GM12878 (cell line): ENCODE data around the gene FRK. TPM values are rescaled to one million over a fixed set of nuclear protein-coding genes. Genes with fewer than 3 reads are reported as not detected.

Experiments used
- ATAC-seq: fragments of 200-7000 bp; cut with Tn5 transposase; 3 replicates; pipeline ENCODE4 v1.9.1; 2020; ENCODE audit warnings: mild to moderate bottlenecking, moderate library complexity
- BruUV-seq: library from RNA; stranded (reverse); fragments of 400-500 nt; replicated peaks from 2 replicates; lab custom pipeline; 2021; lab: Mats Ljungman, UMichigan
- CTCF ChIA-PET: fragments of 300-600 bp; sonication (Branson Sonifier 250); formaldehyde crosslinking; extraction: SDS; loops from one replicate; lab custom pipeline; 2021; ENCODE audit warnings: inconsistent platforms; lab: Yijun Ruan, JAX
- POLR2A ChIA-PET: fragments of 350-600 bp; formaldehyde crosslinking; extraction: SDS; loops from one replicate; lab custom pipeline; 2021; ENCODE audit warnings: inconsistent platforms; lab: Charles Lee
- RAD21 ChIA-PET: fragments of 300-600 bp; sonication (Branson Sonifier 250); formaldehyde crosslinking; loops from one replicate; lab custom pipeline; 2023; ENCODE audit warnings: antibody characterized with exemption; ENCODE audit not compliant: unreplicated experiment; lab: Charles Lee
- SMC1A ChIA-PET: fragments of 300-600 bp; sonication (Branson Sonifier 250); formaldehyde crosslinking; loops from one replicate; lab custom pipeline; 2023; ENCODE audit not compliant: unreplicated experiment, uncharacterized antibody; lab: Charles Lee
- DNase-seq: peaks from one replicate; pipeline ENCODE4 v3.0.0-alpha.2; 2011; ENCODE audit warnings: low read depth, low spot score
- FAIRE-seq: peaks from 3 replicates; lab custom pipeline; 2011; peaks lifted over from hg19 to GRCh38; lab: Jason Lieb, UNC
- H2AFZ ChIP-seq: 2 replicates; pipeline ENCODE4 v1.6.0; 2011; ENCODE audit warnings: low read depth, low read length, control low read depth; ENCODE audit not compliant: control insufficient read depth
- H3K27ac ChIP-seq: 2 replicates; pipeline ENCODE4 v1.5.1; 2011; ENCODE audit warnings: control low read depth; ENCODE audit not compliant: control insufficient read depth, insufficient read depth
- H3K27me3 ChIP-seq, 2 experiments: replicated peaks in 1 of 2; 2 replicates each; pipeline versions ENCODE4 v1.6.0 to v1.6.1; 2011; ENCODE audit warnings: low read length in 1 of 2; ENCODE audit not compliant: control insufficient read depth in 2 of 2, insufficient read depth in 2 of 2
- H3K36me3 ChIP-seq, 2 experiments: 2 replicates each; pipeline ENCODE4 v1.5.1; 2011; ENCODE audit warnings: low read length in 1 of 2; ENCODE audit not compliant: control insufficient read depth in 2 of 2, insufficient read depth in 2 of 2
- H3K4me1 ChIP-seq: 2 replicates; pipeline ENCODE4 v1.6.1; 2011; ENCODE audit warnings: mild to moderate bottlenecking, low read length, moderate library complexity, mixed read lengths; ENCODE audit not compliant: control insufficient read depth, insufficient read depth
- H3K4me2 ChIP-seq: 2 replicates; pipeline ENCODE4 v1.6.0; 2011; ENCODE audit warnings: control low read depth; ENCODE audit not compliant: control insufficient read depth, insufficient read depth
- H3K4me3 ChIP-seq: fragments of 200-600 bp; sonication (generic); 2 replicates; pipeline ENCODE4 v1.5.1; 2016
- H3K79me2 ChIP-seq: 2 replicates; pipeline ENCODE4 v1.6.0; 2011; ENCODE audit warnings: low read length; ENCODE audit not compliant: control insufficient read depth, insufficient read depth
- H3K9ac ChIP-seq: 2 replicates; pipeline ENCODE4 v1.8.0; 2011; ENCODE audit warnings: low read length, control low read depth, mixed read lengths; ENCODE audit not compliant: control insufficient read depth, insufficient read depth
- H3K9me3 ChIP-seq: replicated peaks from 3 replicates; pipeline ENCODE4 v1.5.1; 2011; ENCODE audit warnings: mild to moderate bottlenecking, low read length; ENCODE audit not compliant: control insufficient read depth, insufficient read depth
- H4K20me1 ChIP-seq: 2 replicates; pipeline ENCODE4 v1.6.0; 2011; ENCODE audit not compliant: control insufficient read depth, insufficient read depth
- ATF7 ChIP-seq: fragments of 450-650 bp; IDR thresholded peaks from 2 replicates; pipeline ENCODE4 v1.6.1; 2016; ENCODE audit warnings: low read depth, mild to moderate bottlenecking
- BMI1 ChIP-seq: fragments of 450-650 bp; IDR thresholded peaks from 2 replicates; pipeline ENCODE4 v1.6.1; 2016; ENCODE audit warnings: mild to moderate bottlenecking, moderate library complexity, borderline replicate concordance
- CTCF ChIP-seq, 3 experiments: IDR thresholded peaks in 2 of 3; conservative IDR thresholded peaks in 1 of 3; 2 replicates each; pipeline ENCODE4 v1.5.1; 2011; ENCODE audit warnings: low read depth in 3 of 3, low read length in 3 of 3, mild to moderate bottlenecking in 3 of 3, control low read depth in 2 of 3, moderate library complexity in 2 of 3, inconsistent platforms in 1 of 3, mixed read lengths in 1 of 3; ENCODE audit not compliant: control insufficient read depth in 2 of 3, insufficient read depth in 1 of 3; ENCODE audit errors: extremely low read depth in 1 of 3
- E2F4 ChIP-seq: IDR thresholded peaks from 2 replicates; pipeline ENCODE4 v1.6.1; 2012; ENCODE audit warnings: low read depth, low read length, improper control_type of control experiment
- EP300 ChIP-seq, 2 experiments: fragments of 150-350 bp in 1 of 2; IDR thresholded peaks; 2 replicates each; pipeline ENCODE4 v1.6.1; 2011 to 2012; ENCODE audit warnings: low read depth in 2 of 2, low read length in 2 of 2, borderline replicate concordance in 1 of 2, improper control_type of control experiment in 1 of 2, inconsistent platforms in 1 of 2; ENCODE audit not compliant: control insufficient read depth in 1 of 2
- NBN ChIP-seq: fragments of 450-650 bp; IDR thresholded peaks from 2 replicates; pipeline ENCODE4 v1.6.1; 2016
- NFYB ChIP-seq: IDR thresholded peaks from 2 replicates; pipeline ENCODE4 v1.6.1; 2011; ENCODE audit warnings: low read depth, mild to moderate bottlenecking, low read length, improper control_type of control experiment, moderate library complexity; ENCODE audit not compliant: insufficient read depth
- PAX8 ChIP-seq: fragments of 450-650 bp; IDR thresholded peaks from 2 replicates; pipeline ENCODE4 v1.6.1; 2017; ENCODE audit warnings: mild to moderate bottlenecking, moderate library complexity
- PKNOX1 ChIP-seq: fragments of 450-650 bp; IDR thresholded peaks from 2 replicates; pipeline ENCODE4 v1.6.1; 2016; ENCODE audit warnings: mild to moderate bottlenecking
- POLR2AphosphoS5 ChIP-seq: IDR thresholded peaks from 2 replicates; pipeline ENCODE4 v1.6.1; 2011; ENCODE audit warnings: mild to moderate bottlenecking, low read length, inconsistent platforms
- RAD21 ChIP-seq: IDR thresholded peaks from 2 replicates; pipeline ENCODE4 v1.6.1; 2011; ENCODE audit warnings: mild to moderate bottlenecking, low read depth, low read length, moderate library complexity; ENCODE audit not compliant: insufficient read depth
- RUNX3 ChIP-seq: IDR thresholded peaks from 2 replicates; pipeline ENCODE4 v1.6.1; 2012; ENCODE audit warnings: low read length, inconsistent platforms
- SP1 ChIP-seq: IDR thresholded peaks from one replicate; pipeline ENCODE4 v1.6.1; 2011; ENCODE audit warnings: low read depth, low read length
- SREBF2 ChIP-seq: IDR thresholded peaks from 2 replicates; pipeline ENCODE4 v1.6.1; 2012; ENCODE audit warnings: mild to moderate bottlenecking, low read length
- SUPT20H ChIP-seq: IDR thresholded peaks from 2 replicates; pipeline ENCODE4 v1.6.1; 2011; ENCODE audit warnings: low read depth, mild to moderate bottlenecking, low read length, moderate library complexity, borderline replicate concordance; ENCODE audit not compliant: control insufficient read depth
- TCF3 ChIP-seq: IDR thresholded peaks from 2 replicates; pipeline ENCODE4 v1.6.1; 2012; ENCODE audit warnings: low read depth, mild to moderate bottlenecking, low read length, borderline replicate concordance; ENCODE audit not compliant: insufficient read depth
- TCF7 ChIP-seq: IDR thresholded peaks from 2 replicates; pipeline ENCODE4 v1.6.1; 2014; ENCODE audit warnings: antibody characterized with exemption, borderline replicate concordance
- ZBED1 ChIP-seq: IDR thresholded peaks from 2 replicates; pipeline ENCODE4 v1.6.1; 2016; ENCODE audit warnings: borderline replicate concordance
- ZNF207 ChIP-seq: fragments of 450-650 bp; IDR thresholded peaks from 2 replicates; pipeline ENCODE4 v1.6.1; 2014; ENCODE audit warnings: antibody characterized with exemption, mild to moderate bottlenecking, borderline replicate concordance
- ZNF384 ChIP-seq: IDR thresholded peaks from 2 replicates; pipeline ENCODE4 v1.6.1; 2012; ENCODE audit warnings: low read depth, mild to moderate bottlenecking, low read length, improper control_type of control experiment, borderline replicate concordance
- WGBS: methylation state at CpG from one replicate; pipeline ENCODE4 v1.1.6; 2016; ENCODE audit warnings: low lambda C conversion rate; ENCODE audit not compliant: insufficient replicate concordance, insufficient coverage; ENCODE audit errors: missing lambda C conversion rate; 5-methylcytosine and 5-hydroxymethylcytosine counted together
- in situ Hi-C: fragments of 300-500 bp; cut with MboI; formaldehyde crosslinking; loops from 9 replicates; pipeline ENCODE4 v1.14.3; 2018; ENCODE audit warnings: mixed read lengths
- intact Hi-C: fragments of 100-400 bp; cut with micrococcal nuclease; formaldehyde crosslinking; loops from one replicate; pipeline ENCODE4 v1.14.2; 2022; ENCODE audit not compliant: unreplicated experiment
- polyA plus RNA-seq, 11 experiments: library from polyadenylated mRNA; depleted of rRNA in 4 of 11; unstranded in 6 of 11; stranded (reverse) in 5 of 11; fragments of >200 nt; fragmentation: Nextera tagmentation in 4 of 11; fragmentation: Illumina TruSeq in 1 of 11; extraction: Ambion mirVana in 4 of 11; extraction: Trizol in 1 of 11; gene quantifications; 1 replicate in 1 of 11; 2 replicates in 10 of 11; pipeline versions ENCODE4 v1.2.1 to v1.2.3, GENCODE V29; 2011 to 2016; ENCODE audit warnings: inconsistent platforms in 2 of 11, missing spikeins in 2 of 11, low read depth in 1 of 11
- total RNA-seq, 4 experiments: library from RNA; depleted of rRNA in 3 of 4; stranded (reverse); fragments of >200 nt in 3 of 4; fragmentation: Illumina TruSeq in 1 of 4; extraction: Trizol in 1 of 4; gene quantifications; 2 replicates each; pipeline versions ENCODE4 v1.2.1 to v1.2.3, GENCODE V29; 2013 to 2021

FRK gene
- total and polyA plus RNA-seq, 10 of the 15 experiments (the other 5 are each of a cell fraction or from before 2014, with no cell fraction given), result 0.29 to 2.4 (median 1.2) TPM

- no peak for TF ChIP-seq ZBED1
These were observed 78.2 kb downstream of the FRK start (continued) for GRCh38 chr6:115982453-115982852.

- 4% methylated on average over 2 of the region's 2 CpGs for WGBS
- SMC1A ChIA-PET, result interaction anchor here (1.0 to 1.3 kb wide), 2 partner anchors 9 to 26 kb away, joined by 3 read pairs; no protein-coding TSS in a partner anchor
- Histone ChIP-seq H3K4me2 (no peak overlapping the region), H2AFZ (no peak overlapping the region), H3K4me3 (no peak overlapping the region), H3K9ac (no peak overlapping the region), H3K4me1 (no peaks in the 10 kb centered on the region), H3K9me3 (no peaks in the 10 kb centered on the region), H3K79me2 (no peaks in the 10 kb centered on the region), H3K36me3 (no peaks in the 10 kb centered on the region), H3K27me3 (no peaks in the 10 kb centered on the region), H3K27ac (no peak overlapping the region), H4K20me1 (no peaks in the 10 kb centered on the region)
- intact Hi-C loops (loop anchor here (5.0 kb wide), 1 partner anchor 535 kb away; no protein-coding TSS in a partner anchor), in situ Hi-C loops (no loop called here)
- POLR2A ChIA-PET, result no interaction called here
- no peak for ATAC-seq
- no peak for DNase-seq
- RAD21 ChIA-PET, result no interaction called here
- BruUV-seq, result no TSS peak
- CTCF ChIA-PET, result interaction anchor here (1.0 kb wide), 1 partner anchor 11 kb away, joined by 3 read pairs; no protein-coding TSS in a partner anchor
- no peak for FAIRE-seq
- TF ChIP-seq TCF7 (no peak), PAX8 (no peak), BMI1 (no peak), NFYB (no peak), ZNF207 (no peak), EP300 (IDR thresholded peaks at IDR 0.05; ENCODE audit: borderline replicate concordance in 1 of 2, control insufficient read depth in 1 of 2, low read depth in 2 of 2, low read length in 2 of 2) (no peak), RAD21 (no peak), NBN (no peak), ZNF384 (no peak), ATF7 (no peak), SUPT20H (no peak), SREBF2 (no peak), TCF3 (no peak), POLR2AphosphoS5 (no peak), E2F4 (no peak), CTCF (IDR thresholded peaks at IDR 0.05 in 2 of 3, conservative IDR thresholded peaks at IDR 0.05 in 1 of 3; ENCODE audit: control insufficient read depth in 2 of 3, extremely low read depth in 1 of 3, insufficient read depth in 1 of 3, low read depth in 3 of 3, low read length in 3 of 3) (no peak), RUNX3 (no peak), PKNOX1 (no peak), SP1 (no peak)
These were observed 83.5 kb downstream of the FRK start for GRCh38 chr6:115977220-115977619.
